Colonic mucosa (tissue), 4 donors: ENCODE results near the gene DLGAP1. TPM values are rescaled to one million over a fixed set of nuclear protein-coding genes. Genes with fewer than 3 reads are reported as not detected.
A peak's percentile ranks its signal among the peaks of the same experiment; 100 is the strongest.

Source experiments
- DNase-seq: peaks from one replicate; pipeline ENCODE4 v3.0.0-alpha.2; 2020
- H3K27ac ChIP-seq: fragments of 200-600 bp; one replicate; pipeline ENCODE4 v1.8.0; 2021
- H3K27me3 ChIP-seq: fragments of 200-600 bp; one replicate; pipeline ENCODE4 v1.8.0; 2021
- H3K36me3 ChIP-seq: fragments of 200-600 bp; one replicate; pipeline ENCODE4 v1.8.0; 2021
- H3K4me1 ChIP-seq: fragments of 200-600 bp; one replicate; pipeline ENCODE4 v1.8.0; 2021; ENCODE audit warnings: mild to moderate bottlenecking
- H3K4me3 ChIP-seq: fragments of 200-600 bp; one replicate; pipeline ENCODE4 v1.8.0; 2021
- H3K9ac ChIP-seq, 2 donors: one replicate each; pipeline ENCODE4 v1.7.0; 2013; ENCODE audit warnings: control low read depth in 2 of 2, low read depth in 2 of 2, low read length in 2 of 2
- H3K9me3 ChIP-seq: fragments of 200-600 bp; one replicate; pipeline ENCODE4 v1.8.0; 2021
- CTCF ChIP-seq: fragments of 200-600 bp; IDR thresholded peaks from one replicate; pipeline ENCODE4 v1.8.0; 2022; ENCODE audit warnings: antibody characterized with exemption, mild to moderate bottlenecking
- intact Hi-C: fragments of 100-400 bp; cut with DNase I; formaldehyde crosslinking; loops from one replicate; pipeline ENCODE4 v1.14.1; 2022
- total RNA-seq, 2 donors: library from RNA; stranded (reverse); fragmentation: NEBNext Ultra II Directional in 1 of 2; extraction: Animal tissue kit (Norgen Biotek cat#: 25700) in 1 of 2; gene quantifications; one replicate each; pipeline ENCODE4 v1.2.1, GENCODE V29; 2021
- donor health status: healthy.
- donor health status: DM: no; HTN: no; CAD: no.
- donor health status: DM: no; HTN: no; CAD: no.

Gene DLGAP1
- total RNA-seq, 2 donors from 2014 or later: 0.25 to 0.50 TPM

- intact Hi-C loops: loop anchor here (5.0 kb wide), 1 partner anchor 171 kb away; no protein-coding TSS in a partner anchor
These were observed 581.9 kb downstream of the DLGAP1 start for GRCh38 chr18:3873211-3873610.

DNA sequence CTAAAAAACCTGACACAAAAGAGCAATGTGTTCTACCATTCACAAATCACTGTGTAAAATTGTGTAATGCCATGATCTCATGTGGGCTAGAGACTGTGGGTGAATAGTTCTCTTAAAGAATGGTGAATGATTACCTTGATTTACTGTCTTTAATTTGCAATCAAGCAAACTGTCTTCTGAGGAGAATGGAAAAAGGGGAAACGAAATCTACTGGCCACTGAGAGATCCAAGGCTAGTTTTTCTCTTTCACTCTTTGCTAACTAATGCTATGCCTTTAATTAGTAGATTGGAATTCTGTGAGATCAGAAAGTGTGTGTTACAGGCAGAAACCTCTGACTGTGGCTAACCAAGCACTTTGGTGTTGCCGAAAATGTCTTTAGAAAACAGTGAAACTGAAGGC lies 582.5 kb downstream of the DLGAP1 start:
- no peak for TF ChIP-seq CTCF
- Histone ChIP-seq H3K4me1 (no peaks in the 10 kb centered on the region), H3K9me3 (no peaks in the 10 kb centered on the region), H3K36me3 (no peaks in the 10 kb centered on the region), H3K9ac (no peak overlapping the region), H3K4me3 (no peak overlapping the region), H3K27ac (no peak overlapping the region), H3K27me3 (no peaks in the 10 kb centered on the region)
- no peak for DNase-seq
- intact Hi-C loops: loop anchor here (5.0 kb wide), 1 partner anchor 170 kb away; no protein-coding TSS in a partner anchor

More at GRCh38 chr18:3873211-3873610, 581.9 kb downstream of the DLGAP1 start:
- H3K27me3 ChIP-seq: no peaks in the 10 kb centered on the region
- no peak overlapping the region for H3K9ac ChIP-seq
- H3K36me3 ChIP-seq: no peaks in the 10 kb centered on the region
- no peak overlapping the region for H3K4me3 ChIP-seq
- no peak for DNase-seq
- no peaks in the 10 kb centered on the region for H3K4me1 ChIP-seq
- no peak overlapping the region for H3K27ac ChIP-seq
- TF ChIP-seq CTCF: no peak
- H3K9me3 ChIP-seq: no peaks in the 10 kb centered on the region

DNA sequence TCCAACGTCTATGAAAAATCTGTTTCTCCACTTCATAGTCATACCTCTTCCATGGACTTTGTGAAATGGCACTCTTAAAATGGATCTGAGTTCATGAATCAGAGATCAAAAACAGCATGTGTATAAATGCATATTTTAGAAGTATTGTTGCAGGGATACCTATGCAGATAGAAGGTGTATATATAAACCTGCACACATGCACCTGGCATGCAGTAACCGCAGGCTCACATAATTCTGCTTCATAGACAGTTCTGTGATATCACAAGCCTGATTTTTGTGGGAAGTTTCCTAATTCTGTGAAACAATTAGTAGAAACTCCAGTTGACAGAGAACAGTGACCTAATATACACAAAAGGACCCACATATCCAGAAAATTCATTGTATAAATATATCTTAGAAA lies 583.4 kb downstream of the DLGAP1 start:
- Histone ChIP-seq H3K27me3 (no peaks in the 10 kb centered on the region), H3K4me1 (no peaks in the 10 kb centered on the region), H3K36me3 (no peaks in the 10 kb centered on the region), H3K27ac (no peak overlapping the region), H3K9ac (no peak overlapping the region), H3K4me3 (no peak overlapping the region), H3K9me3 (no peaks in the 10 kb centered on the region)
- TF ChIP-seq CTCF: no peak
- intact Hi-C loops: loop anchor here (5.0 kb wide), 1 partner anchor 169 kb away; no protein-coding TSS in a partner anchor
- DNase-seq: no peak

DNA sequence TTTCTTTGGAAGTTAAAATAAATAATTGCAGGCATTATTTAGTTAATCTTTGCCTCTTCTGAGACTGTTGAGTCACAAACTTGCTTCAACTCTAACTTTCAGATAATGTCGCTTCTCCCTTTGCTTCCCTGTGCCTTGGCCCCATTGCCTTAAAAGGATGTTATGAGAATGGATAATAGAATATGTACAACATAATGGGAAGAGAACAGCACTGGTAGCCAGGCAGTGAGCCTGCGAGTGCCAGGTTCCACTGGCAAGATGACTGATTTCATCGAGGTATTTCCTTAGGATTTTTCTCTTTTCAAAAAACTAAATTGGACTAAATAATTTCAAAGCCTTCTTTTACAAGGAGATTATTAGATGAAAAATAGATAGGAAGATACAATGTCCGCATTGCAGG lies 584.2 kb downstream of the DLGAP1 start:
- Histone ChIP-seq H3K36me3 (no peaks in the 10 kb centered on the region), H3K9me3 (no peaks in the 10 kb centered on the region), H3K27me3 (no peaks in the 10 kb centered on the region), H3K9ac (no peak overlapping the region), H3K4me1 (no peaks in the 10 kb centered on the region), H3K4me3 (no peak overlapping the region), H3K27ac (no peak overlapping the region)
- no peak for DNase-seq
- intact Hi-C loops: loop anchor here (5.0 kb wide), 1 partner anchor 169 kb away; no protein-coding TSS in a partner anchor
- TF ChIP-seq CTCF: no peak

DNA sequence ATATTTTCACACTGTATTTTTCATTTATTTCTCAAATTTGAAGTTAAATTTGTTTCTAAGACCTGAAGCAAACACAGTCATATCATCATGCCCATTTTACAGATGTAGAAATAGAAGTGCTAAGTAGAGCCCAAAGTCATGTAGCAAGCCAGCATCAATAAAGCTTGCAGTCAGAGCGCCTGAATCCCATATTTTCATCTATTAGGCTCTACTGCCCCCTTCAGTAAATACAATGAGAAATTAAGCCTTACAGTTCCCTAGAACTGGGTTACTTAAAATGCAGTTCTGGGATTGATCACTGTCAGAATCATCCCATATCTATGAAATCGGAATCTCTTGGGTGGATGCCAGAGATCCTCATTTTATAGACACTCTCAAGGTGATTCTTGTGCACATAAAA lies 585.3 kb downstream of the DLGAP1 start:
- Histone ChIP-seq H3K4me1 (no peaks in the 10 kb centered on the region), H3K4me3 (no peak overlapping the region), H3K9me3 (no peaks in the 10 kb centered on the region), H3K27ac (no peak overlapping the region), H3K27me3 (no peaks in the 10 kb centered on the region), H3K36me3 (no peaks in the 10 kb centered on the region), H3K9ac (no peak overlapping the region)
- DNase-seq: no peak
- peak; percentile 27 for TF ChIP-seq CTCF
- intact Hi-C loops: loop anchor here (5.0 to 10.0 kb wide), 3 partner anchors 98 to 585 kb away; no protein-coding TSS in a partner anchor
